ENCODE data around the gene PTGES3L. TPM values are rescaled to one million over a fixed set of nuclear protein-coding genes. Genes with fewer than 3 reads are reported as not detected.

The PTGES3L gene
- total RNA-seq, result 1.2 to 5.7 TPM (median 3.9 TPM) in 3 replicates
- long read RNA-seq, partial matches to known transcripts, result 0 of 2 reads
- long read RNA-seq, other reads (novel, unspliced or antisense), result 0 of 2 reads

- no peak for TF ChIP-seq CTCF (IDR thresholded peaks at IDR 0.05)
- Mint-ChIP-seq H3K4me1 (ENCODE audit: low read depth) (peaks cover 35% of the 10 kb centered on the region), H3K9me3 (ENCODE audit: low read depth) (no peaks in the 10 kb centered on the region), H3K27me3 (ENCODE audit: low read depth) (no peaks in the 10 kb centered on the region), H3K4me3 (ENCODE audit: unreplicated experiment) (peak within 1 kb of the TSS; percentile 99), H3K27ac (ENCODE audit: unreplicated experiment) (peak within 1 kb of the TSS; percentile 92), H3K36me3 (ENCODE audit: low read depth) (peaks cover 5% of the 10 kb centered on the region)
- DNase-seq (ENCODE audit: low spot score), result no peak
Observed at GRCh38 chr17:42979511-42980273, at the start of gene PTGES3L. Gene PTGES3L, minus strand, starts transcription at chr17:42980080. Its CDS starts 27 bp downstream, at chr17:42980053.

- Mint-ChIP-seq H3K27me3 (ENCODE audit: low read depth) (no peaks in the 10 kb centered on the region), H3K9me3 (ENCODE audit: low read depth) (no peaks in the 10 kb centered on the region), H3K27ac (ENCODE audit: unreplicated experiment) (no peak overlapping the region), H3K4me3 (ENCODE audit: unreplicated experiment) (no peak overlapping the region), H3K4me1 (ENCODE audit: low read depth) (peaks cover 8% of the 10 kb centered on the region), H3K36me3 (ENCODE audit: low read depth) (no peaks in the 10 kb centered on the region)
- TF ChIP-seq CTCF (IDR thresholded peaks at IDR 0.05), result no peak
- DNase-seq (ENCODE audit: low spot score), result no peak
Observed at GRCh38 chr17:43028221-43028861, 48.5 kb upstream of the PTGES3L start.

- H3K9me3 Mint-ChIP-seq (ENCODE audit: low read depth), result no peaks in the 10 kb centered on the region
- no peak for TF ChIP-seq CTCF (IDR thresholded peaks at IDR 0.05)
- H3K4me1 Mint-ChIP-seq (ENCODE audit: low read depth), result peaks cover 8% of the 10 kb centered on the region
- H3K36me3 Mint-ChIP-seq (ENCODE audit: low read depth), result no peaks in the 10 kb centered on the region
- no peak overlapping the region for H3K27ac Mint-ChIP-seq (ENCODE audit: unreplicated experiment)
- DNase-seq (ENCODE audit: low spot score), result no peak
- H3K27me3 Mint-ChIP-seq (ENCODE audit: low read depth), result no peaks in the 10 kb centered on the region
- H3K4me3 Mint-ChIP-seq (ENCODE audit: unreplicated experiment), result no peak overlapping the region
Observed at GRCh38 chr17:43027091-43028032, 47.5 kb upstream of the PTGES3L start.

- DNase-seq (ENCODE audit: low spot score), result no peak
- Mint-ChIP-seq H3K9me3 (ENCODE audit: low read depth) (no peaks in the 10 kb centered on the region), H3K27ac (ENCODE audit: unreplicated experiment) (no peak overlapping the region), H3K4me1 (ENCODE audit: low read depth) (peaks cover 8% of the 10 kb centered on the region), H3K27me3 (ENCODE audit: low read depth) (no peaks in the 10 kb centered on the region), H3K36me3 (ENCODE audit: low read depth) (no peaks in the 10 kb centered on the region), H3K4me3 (ENCODE audit: unreplicated experiment) (no peak overlapping the region)
- no peak for TF ChIP-seq CTCF (IDR thresholded peaks at IDR 0.05)
Observed at GRCh38 chr17:43026595-43026994, 46.7 kb upstream of the PTGES3L start.
